ENCODE data around the gene SPHK2. TPM values are rescaled to one million over a fixed set of nuclear protein-coding genes. Genes with fewer than 3 reads are reported as not detected.

Gene SPHK2
- total and polyA plus RNA-seq, 2 of the 8 experiments (the other 6 are each of a cell fraction or from before 2014, with no cell fraction given): 43.9 to 60.9 TPM

GRCh38 chr19:48676887-48677286 lies 57.6 kb downstream of the SPHK2 start:
- H4K5ac ChIP-seq (ENCODE audit: insufficient read length, low read depth, low read length): no peak overlapping the region
- no peak for TF ChIP-seq HDAC6 (IDR thresholded peaks at IDR 0.05; ENCODE audit: low read depth, low read length)
- no peak for TF ChIP-seq SRF (IDR thresholded peaks at IDR 0.05; ENCODE audit: low read depth, low read length)
- no peak for TF ChIP-seq ATF2 (IDR thresholded peaks at IDR 0.05; ENCODE audit: low read length)
- CTCF ChIA-PET (ENCODE audit: partially characterized antibody): interaction anchor here (0.6 to 5.8 kb wide), 12 partner anchors 12 to 838 kb away, joined by 3 to 59 read pairs (median 16); partner anchors contain the start of genes CA11 and FUT2
- H3K18ac ChIP-seq (ENCODE audit: extremely low read depth, low read length): no peak overlapping the region
- no peak overlapping the region for H2AFZ ChIP-seq (ENCODE audit: low read length)
- H4K8ac ChIP-seq (ENCODE audit: extremely low read depth, insufficient read depth, low read length): no peak overlapping the region
- H3K4me1 ChIP-seq (replicated peaks in 1 of 4; ENCODE audit: control insufficient read depth in 3 of 4, insufficient read depth in 4 of 4, low read length in 3 of 4): peaks cover 2 to 23% (median 19%) of the 10 kb centered on the region in 4 experiments
- POLR2A ChIA-PET (ENCODE audit: partially characterized antibody): interaction anchor here (0.6 to 2.6 kb wide), 3 partner anchors 10 to 37 kb away, joined by 3 to 12 read pairs (median 7); partner anchors contain the start of gene FUT2
- no peaks in the 10 kb centered on the region for H3K79me1 ChIP-seq (ENCODE audit: low read depth, low read length)
- WGBS, 2 experiments (ENCODE audit: extremely low coverage in 1 of 2, insufficient coverage in 1 of 2, insufficient read length in 1 of 2, insufficient replicate concordance in 2 of 2, low coverage in 1 of 2, low lambda C conversion rate in 2 of 2, missing lambda C conversion rate in 1 of 2): 84% methylated on average over 13 of the region's 13 CpGs; no CpG with 5 or more reads in 1 of the 2 experiments
- no peak overlapping the region for H2BK20ac ChIP-seq (ENCODE audit: low read length)
- H4K91ac ChIP-seq (replicated peaks; ENCODE audit: insufficient read length, low read length): no peak overlapping the region
- no peaks in the 10 kb centered on the region for H4K20me1 ChIP-seq (replicated peaks in 1 of 2; ENCODE audit: control insufficient read depth in 1 of 2, insufficient read depth in 2 of 2, low read length in 2 of 2)
- FAIRE-seq: no peak
- no peak overlapping the region for H3K27ac ChIP-seq (ENCODE audit: low read depth, low read length)
- no peaks in the 10 kb centered on the region for H3K9me3 ChIP-seq (ENCODE audit: insufficient read depth in 2 of 2, low read depth in 1 of 2, low read length in 1 of 2)
- no peak overlapping the region for H3K9ac ChIP-seq (replicated peaks in 1 of 4; ENCODE audit: extremely low read depth in 1 of 4, low read depth in 3 of 4, low read length in 3 of 4)
- no peak overlapping the region for H3K4me2 ChIP-seq (ENCODE audit: insufficient read depth in 1 of 2, low read depth in 2 of 2, low read length in 2 of 2)
- H3K27me3 ChIP-seq (replicated peaks in 1 of 4; ENCODE audit: control insufficient read depth in 3 of 4, extremely low read depth in 1 of 4, insufficient read depth in 3 of 4, low read length in 3 of 4): peaks cover 0 to 5% (median 3%) of the 10 kb centered on the region in 4 experiments; a peak in 2 of 7 replicates
- no peak overlapping the region for H2BK15ac ChIP-seq (ENCODE audit: low read length)
- H3K36me3 ChIP-seq (ENCODE audit: control insufficient read depth in 2 of 4, insufficient read depth in 4 of 4, low read length in 3 of 4): no peaks in the 10 kb centered on the region
- DNase-seq (ENCODE audit: low read depth in 1 of 2, low spot score in 2 of 2): no peak
- H3K14ac ChIP-seq (ENCODE audit: insufficient read length): no peak overlapping the region
- peaks cover 12% of the 10 kb centered on the region; the same call in 1 of the 2 replicates for H3K23me2 ChIP-seq (ENCODE audit: low read depth, low read length)
- H3K79me2 ChIP-seq (ENCODE audit: control insufficient read depth in 1 of 2, insufficient read depth in 2 of 2, low read length in 2 of 2): no peaks in the 10 kb centered on the region
- no peak overlapping the region for H3K56ac ChIP-seq (replicated peaks; ENCODE audit: insufficient read length, low read depth, low read length)
- H3K4ac ChIP-seq (replicated peaks; ENCODE audit: insufficient read length, low read depth, low read length): no peak overlapping the region
- no peak overlapping the region for H2BK12ac ChIP-seq (ENCODE audit: low read depth, low read length)
- H2BK120ac ChIP-seq (replicated peaks; ENCODE audit: low read depth, low read length): no peak overlapping the region
- H2AK5ac ChIP-seq (ENCODE audit: low read depth, low read length): no peak overlapping the region
- H2BK5ac ChIP-seq (ENCODE audit: low read depth, low read length): no peak overlapping the region
- H3K23ac ChIP-seq (ENCODE audit: insufficient read length): no peak overlapping the region
- H3K4me3 ChIP-seq (ENCODE audit: extremely low read depth in 1 of 4, insufficient read depth in 2 of 4, low read depth in 3 of 4, low read length in 4 of 4): no peak overlapping the region

Measured in H1 (cell line).